CD4-positive, CD25-positive, alpha-beta regulatory T cell (primary cell): Measurements from ENCODE around the gene LYPD3. TPM values are rescaled to one million over a fixed set of nuclear protein-coding genes. Genes with fewer than 3 reads are reported as not detected.

ENCODE experiments used
- ATAC-seq, 2 donors: fragments of 150-1000 bp; cut with Tn5 transposase; one replicate each; pipeline ENCODE4 v1.10.0; 2021; ENCODE audit warnings: low read depth in 2 of 2, moderate number of reproducible peaks in 2 of 2, moderate library complexity in 1 of 2
- DNase-seq, 3 donors: peaks; one replicate each; pipeline versions ENCODE4 v3.0.0 to v3.0.0-alpha.2; 2012 to 2022; ENCODE audit warnings: mixed read lengths in 1 of 3
- H3K27ac ChIP-seq: one replicate; pipeline ENCODE4 v1.7.0; 2013; ENCODE audit warnings: mild to moderate bottlenecking, low read length; ENCODE audit not compliant: insufficient read depth, poor library complexity, severe bottlenecking
- H3K27me3 ChIP-seq: one replicate; pipeline ENCODE4 v1.7.0; 2013; ENCODE audit warnings: low read length; ENCODE audit not compliant: control insufficient read depth, insufficient read depth
- H3K36me3 ChIP-seq: one replicate; pipeline ENCODE4 v1.7.0; 2013; ENCODE audit warnings: mild to moderate bottlenecking, low read length, moderate library complexity; ENCODE audit not compliant: control insufficient read depth, insufficient read depth
- H3K4me1 ChIP-seq: 2 replicates; pipeline ENCODE4 v1.7.0; 2013; ENCODE audit warnings: mild to moderate bottlenecking, low read length; ENCODE audit not compliant: insufficient read depth, control insufficient read depth, poor library complexity, severe bottlenecking
- H3K4me3 ChIP-seq: one replicate; pipeline ENCODE4 v1.7.0; 2013; ENCODE audit warnings: low read depth, mild to moderate bottlenecking, low read length, moderate library complexity
- H3K9me3 ChIP-seq, 2 experiments: 1 replicate in 1 of 2; 2 replicates in 1 of 2; pipeline ENCODE4 v1.7.0; 2013; ENCODE audit warnings: low read length in 2 of 2, mild to moderate bottlenecking in 1 of 2, moderate library complexity in 1 of 2; ENCODE audit not compliant: control insufficient read depth in 2 of 2
- H3K27ac Mint-ChIP-seq, 3 donors: one replicate each; pipeline ENCODE4 v1.8.0; 2020 to 2022; ENCODE audit warnings: mild to moderate bottlenecking in 3 of 3, mixed read lengths in 3 of 3, moderate library complexity in 2 of 3
- H3K27me3 Mint-ChIP-seq: one replicate; pipeline ENCODE4 v1.8.0; 2022; ENCODE audit warnings: mild to moderate bottlenecking, mixed read lengths
- H3K36me3 Mint-ChIP-seq: one replicate; pipeline ENCODE4 v1.8.0; 2020; ENCODE audit warnings: mixed read lengths
- H3K4me1 Mint-ChIP-seq, 4 donors: one replicate each; pipeline ENCODE4 v1.8.0; 2020 to 2022; ENCODE audit warnings: mixed read lengths in 4 of 4, mild to moderate bottlenecking in 1 of 4
- H3K4me3 Mint-ChIP-seq, 4 donors: one replicate each; pipeline ENCODE4 v1.8.0; 2020 to 2022; ENCODE audit warnings: mild to moderate bottlenecking in 4 of 4, mixed read lengths in 4 of 4, moderate library complexity in 3 of 4
- H3K9me3 Mint-ChIP-seq, 7 donors: one replicate each; pipeline ENCODE4 v1.8.0; 2020 to 2022; ENCODE audit warnings: mixed read lengths in 7 of 7, mild to moderate bottlenecking in 3 of 7, moderate library complexity in 2 of 7
- polyA plus RNA-seq, 4 donors: library from polyadenylated mRNA; unstranded; fragments of 300-500 nt; fragmentation: Illumina TruSeq; gene quantifications; one replicate each; pipeline ENCODE4 v1.2.3, GENCODE V29; 2021
- total RNA-seq: library from RNA; stranded (reverse); gene quantifications from one replicate; pipeline ENCODE4 v1.2.3, GENCODE V29; 2022

Gene LYPD3
- total and polyA plus RNA-seq, 5 donors from 2014 or later: 1.8 to 12.7 (median 4.5) TPM

- DNase-seq: peak; percentile 91 to 95 (median 94)
- Mint-ChIP-seq H3K9me3 (peaks cover 0 to 2% (median 0%) of the 10 kb centered on the region in 7 donors), H3K27me3 (no peaks in the 10 kb centered on the region), H3K4me3 (peak overlapping the region; percentile 65 to 88 (median 76)), H3K36me3 (peaks cover 10% of the 10 kb centered on the region), H3K27ac (peak overlapping the region; percentile 60 to 99 (median 96)), H3K4me1 (peaks cover 6 to 42% (median 19%) of the 10 kb centered on the region in 4 donors)
- H3K27me3 ChIP-seq: no peaks in the 10 kb centered on the region
- H3K4me3 ChIP-seq: peak overlapping the region; percentile 68
- ATAC-seq: peak; percentile 85 to 88
- peaks cover 23% of the 10 kb centered on the region for H3K4me1 ChIP-seq
- H3K36me3 ChIP-seq: peaks cover 2% of the 10 kb centered on the region
- H3K9me3 ChIP-seq: no peaks in the 10 kb centered on the region
- H3K27ac ChIP-seq: peak overlapping the region; percentile 87
Observed at GRCh38 chr19:43474986-43475705, 9.7 kb upstream of the LYPD3 start.

DNA sequence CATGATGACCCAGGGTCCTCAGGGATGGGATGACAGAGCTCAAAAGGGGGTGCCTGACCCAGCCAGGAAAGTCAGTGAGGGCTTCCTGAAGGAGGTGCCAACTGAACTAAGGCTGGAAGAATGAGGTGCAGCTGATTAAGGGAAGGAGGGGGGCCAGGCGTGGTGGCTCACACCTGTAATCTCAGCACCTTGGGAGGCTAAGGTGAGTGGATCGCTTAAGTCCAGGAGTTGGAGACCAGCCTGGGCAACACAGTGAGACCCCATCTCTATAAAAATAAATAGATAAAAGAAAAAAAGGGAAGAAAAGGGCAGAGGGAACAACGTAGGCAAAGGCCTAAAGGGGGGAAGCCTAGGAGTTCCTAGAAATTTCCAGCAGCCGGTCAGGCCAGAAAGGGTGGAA, 9.1 kb upstream of the LYPD3 start:
- Mint-ChIP-seq H3K4me1 (peaks cover 6 to 49% (median 20%) of the 10 kb centered on the region in 4 donors), H3K4me3 (peak overlapping the region; percentile 19 to 79 (median 46)), H3K36me3 (peaks cover 10% of the 10 kb centered on the region), H3K27ac (peak overlapping the region; percentile 79 to 99 (median 96)), H3K9me3 (peaks cover 0 to 2% (median 0%) of the 10 kb centered on the region in 7 donors), H3K27me3 (no peaks in the 10 kb centered on the region)
- no peaks in the 10 kb centered on the region for H3K27me3 ChIP-seq
- no peaks in the 10 kb centered on the region for H3K9me3 ChIP-seq
- peaks cover 30% of the 10 kb centered on the region for H3K4me1 ChIP-seq
- DNase-seq (no peak), ATAC-seq (no peak)
- peak overlapping the region; percentile 87 for H3K27ac ChIP-seq
- no peak overlapping the region for H3K4me3 ChIP-seq
- H3K36me3 ChIP-seq: peaks cover 2% of the 10 kb centered on the region

- H3K27ac ChIP-seq: peak overlapping the region; percentile 28
- H3K9me3 Mint-ChIP-seq: peaks cover 0 to 2% (median 0%) of the 10 kb centered on the region in 7 donors
Observed at GRCh38 chr19:43471091-43471490, 5.7 kb upstream of the LYPD3 start.

GRCh38 chr19:43470288-43470687, 4.9 kb upstream of the LYPD3 start:
- Histone ChIP-seq H3K4me1 (peaks cover 44% of the 10 kb centered on the region), H3K9me3 (no peaks in the 10 kb centered on the region), H3K36me3 (no peaks in the 10 kb centered on the region), H3K27me3 (no peaks in the 10 kb centered on the region), H3K27ac (peak overlapping the region; percentile 81), H3K4me3 (no peak overlapping the region)
- peaks cover 0 to under 1% (median 0%) of the 10 kb centered on the region in 7 donors for H3K9me3 Mint-ChIP-seq
- DNase-seq (peak; percentile 21 to 63 (median 61)), ATAC-seq (peak; percentile 40)
- H3K4me1 Mint-ChIP-seq: peaks cover 12 to 73% (median 33%) of the 10 kb centered on the region in 4 donors
- no peaks in the 10 kb centered on the region for H3K27me3 Mint-ChIP-seq
- no peaks in the 10 kb centered on the region for H3K36me3 Mint-ChIP-seq
- H3K4me3 Mint-ChIP-seq: peak overlapping the region in 3 of 4 donors; percentile 13 to 76 (median 48)
- peak overlapping the region; percentile 96 to 100 (median 97) for H3K27ac Mint-ChIP-seq

More at GRCh38 chr19:43471091-43471490, 5.7 kb upstream of the LYPD3 start:
- no peak for DNase-seq
- Mint-ChIP-seq H3K36me3 (peaks cover 2% of the 10 kb centered on the region), H3K27ac (peak overlapping the region; percentile 48 to 100 (median 96)), H3K4me3 (peak overlapping the region in 1 of 4 donors; percentile 43), H3K27me3 (no peaks in the 10 kb centered on the region), H3K4me1 (peaks cover 16 to 72% (median 35%) of the 10 kb centered on the region in 4 donors)
- no peak for ATAC-seq
- Histone ChIP-seq H3K9me3 (no peaks in the 10 kb centered on the region), H3K4me3 (no peak overlapping the region), H3K36me3 (no peaks in the 10 kb centered on the region), H3K27me3 (no peaks in the 10 kb centered on the region), H3K4me1 (peaks cover 51% of the 10 kb centered on the region)

DNA sequence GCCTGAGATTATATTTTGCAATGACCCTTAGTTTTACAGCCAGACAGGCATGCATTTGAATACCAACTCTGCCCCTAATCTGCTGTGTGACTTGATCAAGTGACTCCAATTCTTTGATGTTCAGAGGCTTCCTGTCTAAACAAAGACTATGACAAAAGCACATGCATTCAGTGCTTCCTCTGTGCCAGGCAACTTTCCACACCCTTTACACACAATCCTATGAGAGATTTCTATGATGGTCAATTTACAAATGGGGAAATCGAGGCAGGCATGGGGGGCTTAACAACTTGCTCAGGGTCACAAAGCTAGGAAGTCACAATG, 3.7 kb upstream of the LYPD3 start:
- H3K4me1 Mint-ChIP-seq: peaks cover 10 to 74% (median 28%) of the 10 kb centered on the region in 4 donors
- no peaks in the 10 kb centered on the region for H3K9me3 Mint-ChIP-seq
- H3K27me3 Mint-ChIP-seq: no peaks in the 10 kb centered on the region
- peak overlapping the region; percentile 22 to 76 (median 58) for H3K4me3 Mint-ChIP-seq
- ATAC-seq (peak; percentile 72 to 75), DNase-seq (peak in 2 of 3 donors; percentile 63 to 74)
- no peaks in the 10 kb centered on the region for H3K9me3 ChIP-seq
- H3K36me3 ChIP-seq: no peaks in the 10 kb centered on the region
- peak overlapping the region; percentile 81 for H3K27ac ChIP-seq
- H3K4me1 ChIP-seq: peaks cover 43% of the 10 kb centered on the region
- peak overlapping the region; percentile 84 to 100 (median 96) for H3K27ac Mint-ChIP-seq
- H3K36me3 Mint-ChIP-seq: no peaks in the 10 kb centered on the region
- peak overlapping the region; percentile 59 for H3K4me3 ChIP-seq
- no peaks in the 10 kb centered on the region for H3K27me3 ChIP-seq

GRCh38 chr19:43468354-43469159, 3.1 kb upstream of the LYPD3 start:
- ATAC-seq (no peak), DNase-seq (peak in 2 of 3 donors; percentile 21 to 24)
- peak overlapping the region; percentile 32 to 76 (median 58) for H3K4me3 Mint-ChIP-seq
- Histone ChIP-seq H3K27me3 (no peaks in the 10 kb centered on the region), H3K4me1 (peaks cover 46% of the 10 kb centered on the region), H3K36me3 (no peaks in the 10 kb centered on the region), H3K4me3 (peak overlapping the region; percentile 59), H3K9me3 (no peaks in the 10 kb centered on the region), H3K27ac (peak overlapping the region; percentile 81)
- peaks cover 10 to 79% (median 24%) of the 10 kb centered on the region in 4 donors for H3K4me1 Mint-ChIP-seq
- H3K36me3 Mint-ChIP-seq: no peaks in the 10 kb centered on the region
- H3K27ac Mint-ChIP-seq: peak overlapping the region; percentile 93 to 100 (median 96)
- no peaks in the 10 kb centered on the region for H3K9me3 Mint-ChIP-seq
- no peaks in the 10 kb centered on the region for H3K27me3 Mint-ChIP-seq

GRCh38 chr19:43467730-43468129, 2.3 kb upstream of the LYPD3 start:
- H3K36me3 ChIP-seq: no peaks in the 10 kb centered on the region
- DNase-seq: peak in 1 of 3 donors; percentile 20
- Mint-ChIP-seq H3K36me3 (no peaks in the 10 kb centered on the region), H3K4me1 (peaks cover 10 to 85% (median 24%) of the 10 kb centered on the region in 4 donors), H3K9me3 (no peaks in the 10 kb centered on the region), H3K4me3 (peak overlapping the region in 2 of 4 donors; percentile 42 to 48), H3K27me3 (no peaks in the 10 kb centered on the region), H3K27ac (peak overlapping the region in 2 of 3 donors; percentile 96 to 100)
- no peaks in the 10 kb centered on the region for H3K27me3 ChIP-seq
- no peak overlapping the region for H3K27ac ChIP-seq
- no peak overlapping the region for H3K4me3 ChIP-seq
- peaks cover 51% of the 10 kb centered on the region for H3K4me1 ChIP-seq
- no peak for ATAC-seq
- H3K9me3 ChIP-seq: no peaks in the 10 kb centered on the region
